Fibroblast of villous mesenchyme (primary cell): ENCODE measurements around the gene APCDD1. TPM values are rescaled to one million over a fixed set of nuclear protein-coding genes. Genes with fewer than 3 reads are reported as not detected.

ENCODE experiments used
- DNase-seq: peaks from one replicate; pipeline ENCODE4 v3.0.0-alpha.2; 2010; ENCODE audit warnings: low read depth
- H3K4me3 ChIP-seq: 2 replicates; pipeline ENCODE4 v1.5.1; 2011; ENCODE audit warnings: low read depth, mild to moderate bottlenecking, low read length
- total RNA-seq: library from RNA; depleted of rRNA; stranded (reverse); fragments of >200 nt; gene quantifications from 2 replicates; pipeline ENCODE4 v1.2.3, GENCODE V29; 2012
- TF ChIP-seq, protein P1 (sequence below): IDR thresholded peaks from 2 replicates; pipeline ENCODE4 v1.5.1; 2012; ENCODE audit warnings: low read depth, mild to moderate bottlenecking, low read length; ENCODE audit not compliant: insufficient read depth

APCDD1 gene
- total RNA-seq, 1 donor, result 3.5 TPM

DNA sequence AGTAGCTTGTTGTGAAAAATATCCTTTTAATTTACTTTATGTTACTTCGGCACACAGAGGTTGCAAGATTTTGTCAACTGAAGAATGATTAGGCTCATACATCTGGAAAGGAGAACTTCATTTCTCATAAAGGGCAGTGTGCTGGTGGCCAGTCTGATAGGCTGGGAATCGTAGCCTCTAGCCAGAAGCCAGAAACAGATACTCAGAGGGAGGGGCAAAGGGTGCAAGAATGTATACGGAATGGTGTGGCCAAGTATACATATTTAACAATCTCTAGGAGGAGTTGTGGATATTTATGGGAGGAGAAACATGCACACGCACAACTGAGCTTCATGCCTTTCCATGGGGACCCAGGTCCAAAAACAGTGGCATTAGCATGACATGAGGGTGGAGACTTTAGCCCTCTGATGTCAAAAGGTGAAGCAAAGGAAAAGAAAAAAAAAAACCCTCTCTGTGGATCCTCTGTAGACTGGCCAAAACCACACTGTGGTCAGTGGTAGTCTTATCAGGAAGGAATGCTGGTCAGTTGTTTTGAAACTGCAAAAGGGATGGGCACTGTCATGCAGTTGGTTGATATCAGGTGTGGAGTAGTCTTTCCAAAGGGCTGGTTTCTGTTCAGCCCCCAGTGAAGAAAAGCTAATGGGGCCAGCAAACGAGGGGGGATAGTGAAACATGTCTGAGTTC, 34.9 kb upstream of the APCDD1 start:
- peak; percentile 73 for DNase-seq
- H3K4me3 ChIP-seq, result no peak overlapping the region
- TF ChIP-seq, protein P1, sequence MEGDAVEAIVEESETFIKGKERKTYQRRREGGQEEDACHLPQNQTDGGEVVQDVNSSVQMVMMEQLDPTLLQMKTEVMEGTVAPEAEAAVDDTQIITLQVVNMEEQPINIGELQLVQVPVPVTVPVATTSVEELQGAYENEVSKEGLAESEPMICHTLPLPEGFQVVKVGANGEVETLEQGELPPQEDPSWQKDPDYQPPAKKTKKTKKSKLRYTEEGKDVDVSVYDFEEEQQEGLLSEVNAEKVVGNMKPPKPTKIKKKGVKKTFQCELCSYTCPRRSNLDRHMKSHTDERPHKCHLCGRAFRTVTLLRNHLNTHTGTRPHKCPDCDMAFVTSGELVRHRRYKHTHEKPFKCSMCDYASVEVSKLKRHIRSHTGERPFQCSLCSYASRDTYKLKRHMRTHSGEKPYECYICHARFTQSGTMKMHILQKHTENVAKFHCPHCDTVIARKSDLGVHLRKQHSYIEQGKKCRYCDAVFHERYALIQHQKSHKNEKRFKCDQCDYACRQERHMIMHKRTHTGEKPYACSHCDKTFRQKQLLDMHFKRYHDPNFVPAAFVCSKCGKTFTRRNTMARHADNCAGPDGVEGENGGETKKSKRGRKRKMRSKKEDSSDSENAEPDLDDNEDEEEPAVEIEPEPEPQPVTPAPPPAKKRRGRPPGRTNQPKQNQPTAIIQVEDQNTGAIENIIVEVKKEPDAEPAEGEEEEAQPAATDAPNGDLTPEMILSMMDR, result no peak

DNA sequence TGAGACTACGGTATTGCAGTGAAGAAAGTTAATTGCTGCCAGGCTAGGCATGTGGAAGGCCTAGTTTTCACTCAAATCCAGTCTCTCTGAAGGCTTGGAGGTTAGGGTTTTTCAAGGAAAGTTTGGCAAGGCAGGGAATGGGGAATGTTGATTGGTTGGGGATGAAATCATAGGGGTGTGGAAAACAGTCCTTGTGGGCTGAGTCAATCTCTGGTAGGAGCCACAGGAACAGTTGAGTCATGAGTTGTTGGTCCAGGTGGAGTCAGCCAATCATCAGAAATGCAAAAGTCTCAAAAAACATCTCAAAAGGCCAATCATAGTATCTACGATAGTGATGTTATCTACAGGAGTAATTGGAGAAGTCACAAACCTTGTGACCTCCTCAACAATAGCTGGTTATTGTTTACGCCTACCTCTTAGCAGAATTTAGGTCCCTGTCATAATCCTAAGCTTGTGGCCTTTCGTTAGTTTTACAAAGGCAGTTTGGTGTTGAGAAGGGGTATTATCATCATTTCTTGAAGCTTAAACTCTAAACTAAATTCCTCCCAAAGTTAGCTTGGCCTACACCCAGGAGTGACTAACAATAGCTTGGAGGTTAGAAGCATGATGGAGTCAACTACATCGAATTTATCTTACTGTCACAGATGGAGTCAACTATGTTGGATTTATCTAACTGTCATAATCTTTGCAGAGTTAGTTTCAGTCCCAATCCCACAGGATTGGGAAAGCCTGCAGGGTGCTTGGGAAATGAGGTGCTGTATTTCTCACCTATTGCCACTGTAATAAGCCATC, 33.7 kb upstream of the APCDD1 start:
- DNase-seq, result peak; percentile 28
- TF ChIP-seq, protein P1, result no peak

DNA sequence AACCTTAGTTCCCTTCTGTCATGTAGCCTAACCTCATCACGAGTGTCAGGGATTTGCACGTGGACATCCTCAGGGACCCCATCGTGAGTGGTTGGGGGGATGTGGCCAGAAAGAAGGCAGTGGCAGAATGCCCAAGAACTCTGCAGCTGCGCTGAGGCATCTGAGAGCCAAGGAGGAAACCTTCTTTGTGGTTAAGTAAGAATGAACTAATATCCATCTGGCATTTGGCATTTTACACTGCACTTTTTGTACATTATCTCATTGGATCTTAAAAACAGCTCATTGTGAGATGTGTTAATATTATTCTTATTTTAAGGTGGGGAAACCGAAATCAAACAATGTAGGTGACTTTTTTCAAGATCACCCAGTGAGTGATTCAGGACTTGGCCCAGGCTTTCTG, 32.6 kb upstream of the APCDD1 start:
- peak; percentile 45 for DNase-seq
- TF ChIP-seq, protein P1, result no peak

More for the DNA sequence above, 33.7 kb upstream of the APCDD1 start:
- H3K4me3 ChIP-seq, result no peak overlapping the region

DNA sequence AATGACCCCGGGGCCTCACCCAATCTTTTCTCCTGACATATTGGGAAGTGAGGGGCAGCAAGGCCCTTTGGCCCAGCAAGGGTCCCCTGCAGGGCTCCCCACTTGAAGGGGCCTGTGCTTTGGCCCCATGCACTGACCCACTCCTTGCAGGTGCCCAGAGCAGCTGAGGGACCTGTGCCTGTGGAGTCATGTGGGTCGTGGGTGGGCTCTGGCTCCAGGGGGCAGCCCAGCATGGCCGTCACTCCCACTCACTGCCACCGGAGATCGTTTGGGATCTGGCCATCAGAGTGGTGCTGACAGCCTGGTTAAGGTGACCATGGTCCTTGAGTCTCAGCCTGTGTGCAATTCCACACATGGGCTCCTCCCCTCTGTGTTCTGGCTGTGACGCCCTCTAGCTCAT, 31.7 kb upstream of the APCDD1 start:
- DNase-seq, result no peak
- no peak overlapping the region for H3K4me3 ChIP-seq
- TF ChIP-seq, protein P1, result no peak

More for the DNA sequence above, 32.6 kb upstream of the APCDD1 start:
- H3K4me3 ChIP-seq, result no peak overlapping the region

DNA sequence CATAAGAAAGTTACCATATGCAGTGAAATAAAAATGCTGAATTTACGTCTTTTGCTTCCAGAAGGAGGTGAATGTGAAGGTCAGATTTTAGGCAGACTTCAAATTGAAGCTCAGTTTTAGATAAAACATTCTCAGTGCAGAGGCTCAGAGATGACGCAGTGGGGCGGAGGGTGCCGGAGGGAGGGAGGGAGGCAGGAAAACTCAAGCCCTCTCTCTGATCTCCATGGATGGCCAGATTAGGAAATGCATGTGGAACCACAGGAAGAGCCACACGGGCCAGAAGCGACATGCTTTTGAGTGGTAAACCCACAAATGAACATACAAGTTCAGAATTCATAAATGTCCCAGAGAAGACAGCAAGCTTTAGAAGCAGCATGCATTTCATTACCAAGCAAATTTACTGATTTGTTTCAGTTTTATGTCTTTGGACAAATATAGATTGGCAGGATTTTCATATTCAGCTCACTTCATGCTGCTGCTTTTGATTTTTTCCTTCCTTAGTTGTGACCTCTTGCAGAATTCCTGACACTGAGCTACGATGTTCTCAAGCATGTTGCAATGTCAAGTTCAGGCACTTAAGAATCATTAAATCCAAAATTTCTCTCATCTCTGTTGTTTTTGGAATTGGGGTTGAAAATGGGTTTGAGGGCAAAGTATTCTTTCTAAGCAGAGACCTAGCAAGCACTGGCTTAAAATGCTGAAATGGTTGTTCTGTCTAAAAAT, 29.7 kb upstream of the APCDD1 start:
- TF ChIP-seq, protein P1, result no peak
- DNase-seq, result peak; percentile 52

DNA sequence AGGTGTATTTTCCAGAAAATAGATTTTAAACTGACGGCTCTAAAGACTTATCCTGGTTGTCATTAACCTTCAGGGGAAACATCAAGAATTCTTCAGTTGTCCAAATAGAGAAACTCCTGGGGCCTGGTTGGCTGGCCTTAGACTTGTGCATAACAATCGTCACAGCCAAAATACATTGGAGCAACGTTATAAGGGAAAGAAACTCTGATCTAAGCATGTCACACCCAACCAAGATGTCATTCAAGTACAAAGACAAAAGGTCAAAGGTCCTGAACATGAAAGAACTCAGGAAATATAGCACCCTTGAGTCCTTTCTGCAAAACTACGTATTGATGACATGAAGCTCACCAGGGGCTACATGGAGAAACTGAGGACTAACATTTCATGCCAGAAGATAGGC, 23.8 kb upstream of the APCDD1 start:
- H3K4me3 ChIP-seq, result no peak overlapping the region
- DNase-seq, result no peak
- TF ChIP-seq, protein P1, result no peak

More for the DNA sequence above, 29.7 kb upstream of the APCDD1 start:
- H3K4me3 ChIP-seq, result no peak overlapping the region
